Naive thymus-derived CD4-positive, alpha-beta T cell (primary cell): Measurements from ENCODE around the gene TNFAIP8L2. TPM values are rescaled to one million over a fixed set of nuclear protein-coding genes. Genes with fewer than 3 reads are reported as not detected.
"Not testable (repeated sequence)": the region's sequence is repeated elsewhere in the genome, so short reads cannot be mapped to it uniquely, and the experiment has no call there.

Source experiments
- ATAC-seq: fragments of 150-1000 bp; cut with Tn5 transposase; 2 replicates; pipeline ENCODE4 v1.10.0; 2021; ENCODE audit warnings: mild to moderate bottlenecking, moderate library complexity
- CTCF ChIA-PET: fragments of 350-600 bp; sonication (Branson Sonifier 250); formaldehyde crosslinking; loops from one replicate; lab custom pipeline; 2021; ENCODE audit warnings: antibody characterized with exemption; lab: Charles Lee
- POLR2A ChIA-PET: fragments of 350-600 bp; sonication (Branson Sonifier 250); formaldehyde crosslinking; loops from one replicate; lab custom pipeline; 2021; ENCODE audit warnings: antibody characterized with exemption, inconsistent platforms; lab: Charles Lee
- DNase-seq, 9 donors: peaks; one replicate each; pipeline versions ENCODE4 v3.0.0 to v3.0.0-alpha.2; 2020 to 2022; ENCODE audit warnings: mixed read lengths in 1 of 9
- H3K27ac ChIP-seq: one replicate; pipeline ENCODE4 v1.7.0; 2013; ENCODE audit warnings: mild to moderate bottlenecking, low read depth, low read length, moderate library complexity
- H3K27me3 ChIP-seq, 2 donors: one replicate each; pipeline ENCODE4 v1.7.0; 2013; ENCODE audit warnings: low read length in 2 of 2, mild to moderate bottlenecking in 2 of 2, moderate library complexity in 2 of 2; ENCODE audit not compliant: control insufficient read depth in 2 of 2, insufficient read depth in 2 of 2
- H3K36me3 ChIP-seq, 3 experiments: 1 replicate in 2 of 3; 2 replicates in 1 of 3; pipeline ENCODE4 v1.7.0; 2013; ENCODE audit warnings: low read length in 3 of 3, mild to moderate bottlenecking in 3 of 3, moderate library complexity in 1 of 3; ENCODE audit not compliant: insufficient read depth in 3 of 3, control insufficient read depth in 2 of 3
- H3K4me1 ChIP-seq, 2 donors: one replicate each; pipeline ENCODE4 v1.7.0; 2013; ENCODE audit warnings: low read length in 2 of 2, mild to moderate bottlenecking in 2 of 2, moderate library complexity in 1 of 2; ENCODE audit not compliant: control insufficient read depth in 2 of 2, insufficient read depth in 2 of 2
- H3K4me3 ChIP-seq: 2 replicates; pipeline ENCODE4 v1.7.0; 2013; ENCODE audit warnings: mild to moderate bottlenecking, low read length
- H3K9me3 ChIP-seq, 3 experiments: 1 replicate in 2 of 3; 2 replicates in 1 of 3; pipeline ENCODE4 v1.7.0; 2013; ENCODE audit warnings: low read length in 3 of 3; ENCODE audit not compliant: control insufficient read depth in 2 of 3
- H3K27ac Mint-ChIP-seq, 9 donors: one replicate each; pipeline ENCODE4 v1.8.0; 2020 to 2022; ENCODE audit warnings: mixed read lengths in 9 of 9, mild to moderate bottlenecking in 8 of 9, moderate library complexity in 5 of 9, inconsistent platforms in 2 of 9
- H3K27me3 Mint-ChIP-seq, 5 donors: one replicate each; pipeline ENCODE4 v1.8.0; 2021 to 2022; ENCODE audit warnings: mixed read lengths in 5 of 5, mild to moderate bottlenecking in 1 of 5
- H3K36me3 Mint-ChIP-seq, 5 donors: one replicate each; pipeline ENCODE4 v1.8.0; 2020 to 2022; ENCODE audit warnings: mixed read lengths in 5 of 5, mild to moderate bottlenecking in 3 of 5, inconsistent platforms in 1 of 5
- H3K4me1 Mint-ChIP-seq, 7 donors: one replicate each; pipeline ENCODE4 v1.8.0; 2020 to 2022; ENCODE audit warnings: mixed read lengths in 7 of 7, mild to moderate bottlenecking in 3 of 7, inconsistent platforms in 1 of 7
- H3K4me3 Mint-ChIP-seq, 10 donors: one replicate each; pipeline ENCODE4 v1.8.0; 2020 to 2022; ENCODE audit warnings: mild to moderate bottlenecking in 10 of 10, mixed read lengths in 10 of 10, moderate library complexity in 6 of 10, inconsistent platforms in 2 of 10
- H3K9me3 Mint-ChIP-seq, 11 donors: one replicate each; pipeline ENCODE4 v1.8.0; 2020 to 2022; ENCODE audit warnings: mixed read lengths in 11 of 11, mild to moderate bottlenecking in 4 of 11, inconsistent platforms in 1 of 11, moderate library complexity in 1 of 11
- intact Hi-C, 2 donors: fragments of 100-400 bp; cut with micrococcal nuclease; formaldehyde crosslinking; loops; one replicate each; pipeline ENCODE4 v1.15.1; 2023
- polyA plus RNA-seq, 2 donors: library from polyadenylated mRNA; unstranded; fragments of 300-500 nt; fragmentation: Illumina TruSeq; gene quantifications; one replicate each; pipeline ENCODE4 v1.2.3, GENCODE V29; 2021
- total RNA-seq, 6 experiments: library from RNA in 5 of 6; stranded (reverse) in 5 of 6; gene quantifications; 1 replicate in 5 of 6; 2 replicates in 1 of 6; pipeline ENCODE4 v1.2.3 and lab custom pipeline; 2021 to 2026

The TNFAIP8L2 gene
- total and polyA plus RNA-seq, 7 experiments from 2014 or later: 3.1 to 77.3 (median 37.6) TPM

DNA sequence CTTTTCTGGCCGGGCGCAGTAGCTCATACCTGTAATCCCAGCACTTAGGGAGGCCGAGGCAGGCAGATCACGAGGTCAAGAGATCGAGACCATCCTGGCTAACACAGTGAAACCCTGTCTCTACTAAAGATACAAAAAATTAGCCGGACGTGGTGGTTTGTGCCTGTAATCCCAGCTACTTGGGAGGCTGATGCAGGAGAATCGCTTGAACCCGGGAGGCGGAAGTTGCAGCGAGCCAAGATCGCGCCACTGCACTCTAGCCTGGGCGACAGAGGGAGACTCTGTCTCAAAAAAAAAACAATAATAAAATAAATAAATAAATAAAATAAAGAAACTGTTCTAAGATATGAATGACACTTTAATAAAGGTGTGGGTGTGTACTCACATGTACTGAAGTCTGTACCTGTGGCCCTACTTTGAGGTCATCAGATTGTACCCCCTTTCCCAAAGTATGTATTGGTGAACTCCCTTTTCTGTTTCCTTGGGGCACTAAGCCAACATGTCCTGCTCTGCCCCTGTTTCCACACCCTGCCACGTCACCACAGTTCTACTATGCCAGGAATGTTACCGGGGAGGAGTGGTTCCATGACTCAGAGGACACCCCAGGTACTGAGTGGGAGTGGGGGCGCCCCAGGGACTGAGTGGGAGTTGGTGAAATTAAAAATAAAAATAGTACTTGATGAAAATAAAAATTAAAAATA, 38.6 kb downstream of the TNFAIP8L2 start:
- H3K9me3 ChIP-seq, H3K4me3 ChIP-seq, ATAC-seq, H3K27ac ChIP-seq, DNase-seq, H3K9me3 Mint-ChIP-seq, H3K4me3 Mint-ChIP-seq, H3K27ac Mint-ChIP-seq, H3K36me3 ChIP-seq, intact Hi-C loops, H3K27me3 ChIP-seq: not testable (repeated sequence)
- CTCF ChIA-PET: interaction anchor here (1.0 kb wide), 1 partner anchor 57 kb away, joined by 5 read pairs; no protein-coding TSS in a partner anchor
- H3K27me3 Mint-ChIP-seq: peaks cover 0 to 14% (median 0%) of the 10 kb centered on the region in 5 donors
- POLR2A ChIA-PET: interaction anchor here (0.6 to 1.0 kb wide), 3 partner anchors 34 to 196 kb away, joined by 4 read pairs; no protein-coding TSS in a partner anchor
- H3K4me1 Mint-ChIP-seq: peaks cover 24 to 41% (median 38%) of the 10 kb centered on the region in 7 donors
- H3K36me3 Mint-ChIP-seq: peaks cover 0 to 15% (median 3%) of the 10 kb centered on the region in 5 donors
- H3K4me1 ChIP-seq: peaks cover 10 to 16% of the 10 kb centered on the region in 2 donors

DNA sequence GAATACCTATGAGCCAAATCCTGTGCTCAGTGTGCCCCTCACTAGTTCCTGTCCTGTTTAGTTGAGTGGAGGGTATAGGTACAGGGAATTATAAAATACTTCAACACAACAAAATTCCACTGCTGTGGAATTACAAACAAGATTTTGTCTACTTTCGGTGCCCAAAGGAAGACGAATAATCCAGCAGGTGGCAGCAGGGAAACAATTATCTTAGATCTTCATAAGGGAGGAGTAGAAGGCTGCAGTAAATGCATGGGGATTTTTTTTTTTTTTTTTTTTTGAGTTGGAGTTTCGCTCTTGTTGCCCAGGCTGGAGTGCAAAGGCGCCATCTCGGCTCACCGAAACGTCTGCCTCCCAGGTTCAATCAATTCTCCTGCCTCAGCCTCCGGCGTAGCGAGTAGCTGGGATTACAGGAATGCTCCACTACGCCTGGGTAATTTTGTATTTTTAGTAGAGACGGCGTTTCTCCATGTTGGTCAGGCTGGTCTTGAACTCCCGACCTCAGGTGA, 39.9 kb downstream of the TNFAIP8L2 start:
- H3K36me3 ChIP-seq: no peaks in the 10 kb centered on the region
- H3K27ac ChIP-seq: no peak overlapping the region
- no peaks in the 10 kb centered on the region for H3K9me3 ChIP-seq
- H3K4me3 ChIP-seq: no peak overlapping the region
- H3K27me3 ChIP-seq: no peaks in the 10 kb centered on the region
- POLR2A ChIA-PET: interaction anchor here (0.7 kb wide), 1 partner anchor 95 kb away, joined by 7 read pairs; no protein-coding TSS in a partner anchor
- peak overlapping the region in 9 of 10 donors; percentile 5 to 70 (median 44) for H3K4me3 Mint-ChIP-seq
- peaks cover 23 to 42% (median 37%) of the 10 kb centered on the region in 7 donors for H3K4me1 Mint-ChIP-seq
- intact Hi-C loops: loop anchor here (1.0 to 2.0 kb wide), 3 partner anchors 55 to 144 kb away; partner anchors contain the start of gene PI4KB (in 1 of the 2)
- peaks cover 10 to 11% of the 10 kb centered on the region in 2 donors for H3K4me1 ChIP-seq
- peaks cover 0 to 15% (median 3%) of the 10 kb centered on the region in 5 donors for H3K36me3 Mint-ChIP-seq
- CTCF ChIA-PET: interaction anchor here (0.6 kb wide), 1 partner anchor 172 kb away, joined by 4 read pairs; no protein-coding TSS in a partner anchor
- DNase-seq: peak in 7 of 9 donors; percentile 47 to 67 (median 60)
- H3K27ac Mint-ChIP-seq: peak overlapping the region in 3 of 9 donors; percentile 24 to 75 (median 43)
- peaks cover 0 to 14% (median 0%) of the 10 kb centered on the region in 5 donors for H3K27me3 Mint-ChIP-seq
- peak; percentile 31 for ATAC-seq
- H3K9me3 Mint-ChIP-seq: peaks cover 0 to 6% (median 0%) of the 10 kb centered on the region in 11 donors

DNA sequence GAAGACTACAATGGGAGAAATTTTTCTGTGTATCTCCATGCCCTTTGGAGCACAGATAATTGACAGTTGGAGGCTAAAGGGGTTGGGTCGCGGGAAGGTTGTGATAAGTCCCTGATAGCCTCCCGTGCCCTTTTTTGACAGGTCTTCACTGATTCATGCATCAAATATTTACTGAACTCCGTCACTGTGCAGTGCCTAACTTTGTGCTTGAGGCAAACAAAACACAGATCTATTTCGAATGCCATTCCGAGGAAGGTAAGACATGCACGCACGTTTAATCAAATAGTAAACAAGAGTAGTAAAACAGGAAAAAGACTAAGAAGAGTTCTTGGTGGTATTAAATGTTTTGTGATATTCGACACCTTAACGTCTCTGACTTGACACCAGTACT, 41.4 kb downstream of the TNFAIP8L2 start:
- H3K36me3 Mint-ChIP-seq: peaks cover 0 to 15% (median 4%) of the 10 kb centered on the region in 5 donors
- ATAC-seq: no peak
- CTCF ChIA-PET: interaction anchor here (1.1 kb wide), 1 partner anchor 142 kb away, joined by 3 read pairs; no protein-coding TSS in a partner anchor

DNA sequence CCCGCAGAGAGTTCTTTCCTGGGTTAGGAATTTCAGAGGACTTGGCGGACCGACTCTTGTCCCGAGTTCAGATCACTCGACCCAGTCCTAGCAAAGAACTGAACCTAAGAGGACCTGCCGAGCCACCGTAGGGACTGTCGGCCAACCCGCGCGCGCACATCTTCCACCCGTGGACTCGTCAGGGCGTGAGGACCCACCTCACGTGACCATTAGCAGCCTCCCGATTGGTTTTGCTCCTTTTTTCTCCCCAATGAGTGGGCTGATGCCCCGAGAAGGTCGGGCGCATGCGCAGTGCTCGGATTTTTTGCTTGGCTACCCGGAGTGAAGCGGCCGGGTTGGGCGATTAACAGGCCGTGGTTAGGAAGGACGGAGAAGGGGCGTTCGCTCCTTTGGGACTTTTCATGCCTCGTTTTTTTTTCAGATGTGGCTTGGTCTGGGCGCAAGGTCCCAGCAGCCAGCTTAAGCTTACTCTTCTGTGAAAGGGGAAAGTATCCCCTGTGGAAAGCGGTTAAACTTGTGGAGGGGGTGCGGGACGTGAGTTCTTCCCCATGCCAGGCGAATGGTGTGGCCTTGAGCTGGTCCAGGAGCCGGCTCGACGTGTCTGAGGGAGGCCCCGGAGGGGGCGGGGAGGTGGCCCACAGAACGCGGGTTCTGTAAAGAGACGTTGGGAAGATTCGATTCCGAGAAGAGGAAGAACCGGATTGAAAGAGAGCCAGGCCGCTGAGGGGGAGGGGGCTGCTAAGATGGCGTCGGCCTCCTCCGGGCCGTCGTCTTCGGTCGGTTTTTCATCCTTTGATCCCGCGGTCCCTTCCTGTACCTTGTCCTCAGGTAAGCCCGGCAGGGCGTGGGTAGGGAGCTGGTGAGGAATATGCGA, 42.0 kb downstream of the TNFAIP8L2 start, which contains the start of gene PIP5K1A:
Gene PIP5K1A (plus strand): TSS at position 299 of the 874 bp plus-strand sequence. CDS start 445 bp downstream, at position 744.
- no peaks in the 10 kb centered on the region for H3K9me3 ChIP-seq
- H3K27me3 Mint-ChIP-seq: peaks cover 0 to 12% (median 0%) of the 10 kb centered on the region in 5 donors
- peak; percentile 96 to 99 (median 97) for DNase-seq
- intact Hi-C loops: loop anchor here (1.0 to 2.0 kb wide), 13 partner anchors 8 to 564 kb away; partner anchors contain the start of genes LYSMD1 (in 2 of the 2), PSMB4 (in 2 of the 2), VPS72 (in 2 of the 2) and MRPL9 (in 1 of the 2)
- no peaks in the 10 kb centered on the region for H3K27me3 ChIP-seq
- peaks cover 0 to 10% (median 0%) of the 10 kb centered on the region in 3 experiments for H3K36me3 ChIP-seq
- ATAC-seq: peak; percentile 98
- POLR2A ChIA-PET: interaction anchor here (0.7 to 1.5 kb wide), 9 partner anchors 9 to 152 kb away, joined by 3 to 17 read pairs (median 3); partner anchors contain the start of genes VPS72 and ZNF687
- CTCF ChIA-PET: interaction anchor here (0.9 kb wide), 1 partner anchor 24 kb away, joined by 3 read pairs; no protein-coding TSS in a partner anchor
- H3K9me3 Mint-ChIP-seq: peaks cover 0 to 6% (median 0%) of the 10 kb centered on the region in 11 donors
- peak within 1 kb of the TSS; percentile 93 to 100 (median 98) for H3K4me3 Mint-ChIP-seq
- H3K27ac Mint-ChIP-seq: peak within 1 kb of the TSS; percentile 95 to 99 (median 98)
- H3K4me3 ChIP-seq: peak within 1 kb of the TSS; percentile 83
- H3K4me1 Mint-ChIP-seq: peaks cover 31 to 56% (median 46%) of the 10 kb centered on the region in 7 donors
- H3K4me1 ChIP-seq: peaks cover 11% of the 10 kb centered on the region in 2 donors
- peak within 1 kb of the TSS; percentile 88 for H3K27ac ChIP-seq
- peaks cover 0 to 15% (median 4%) of the 10 kb centered on the region in 5 donors for H3K36me3 Mint-ChIP-seq

More for the DNA sequence above, 41.4 kb downstream of the TNFAIP8L2 start:
- Mint-ChIP-seq H3K4me3 (peak overlapping the region; percentile 93 to 100 (median 98)), H3K9me3 (peaks cover 0 to 6% (median 0%) of the 10 kb centered on the region in 11 donors), H3K27me3 (peaks cover 0 to 13% (median 0%) of the 10 kb centered on the region in 5 donors), H3K27ac (peak overlapping the region; percentile 95 to 99 (median 98)), H3K4me1 (peaks cover 31 to 53% (median 46%) of the 10 kb centered on the region in 7 donors)
- intact Hi-C loops: loop anchor here (1.0 to 2.0 kb wide), 14 partner anchors 8 to 565 kb away; partner anchors contain the start of genes LYSMD1 (in 2 of the 2), PSMB4 (in 2 of the 2), VPS72 (in 2 of the 2) and MRPL9 (in 1 of the 2)
- H3K36me3 ChIP-seq: peaks cover 0 to 7% (median 0%) of the 10 kb centered on the region in 3 experiments
- POLR2A ChIA-PET: no interaction called here
- DNase-seq: no peak
- H3K4me3 ChIP-seq: peak overlapping the region; percentile 83
- peak overlapping the region; percentile 88 for H3K27ac ChIP-seq
- no peaks in the 10 kb centered on the region for H3K27me3 ChIP-seq
- no peaks in the 10 kb centered on the region for H3K9me3 ChIP-seq
- peaks cover 11% of the 10 kb centered on the region in 2 donors for H3K4me1 ChIP-seq

DNA sequence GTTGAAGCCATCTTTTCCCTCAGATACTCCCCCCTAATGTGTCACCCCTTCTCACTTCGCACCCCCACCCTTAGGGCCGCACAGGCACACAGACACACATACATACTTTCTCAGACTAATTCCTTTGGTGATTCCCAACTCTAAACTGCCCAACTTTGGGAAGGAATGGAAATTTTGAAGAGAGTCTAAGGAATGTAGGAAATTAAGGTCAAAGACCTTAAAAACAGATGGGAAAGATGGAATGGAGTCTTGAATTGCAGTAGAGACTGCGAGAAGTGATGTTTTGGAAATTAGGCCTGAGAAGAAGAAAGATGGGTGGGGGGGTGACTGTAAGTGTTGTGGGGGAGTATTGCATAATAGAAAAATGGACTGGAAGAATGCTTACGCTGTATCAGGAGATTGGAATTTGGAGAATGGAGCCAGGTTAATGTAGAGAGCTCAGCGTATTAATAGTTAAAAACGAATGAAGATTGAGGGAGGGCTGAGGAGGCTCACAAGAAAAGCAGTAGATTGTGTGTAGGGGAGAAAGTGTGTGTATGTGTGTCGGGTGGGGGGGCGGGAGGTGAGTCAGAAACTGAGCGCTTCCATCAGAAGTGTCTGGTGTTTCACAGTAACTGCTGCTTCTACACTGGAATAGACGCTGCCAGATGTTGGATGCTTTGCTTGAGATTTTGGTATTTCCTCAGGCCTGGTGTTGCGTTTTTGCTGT, 43.6 kb downstream of the TNFAIP8L2 start:
- Histone ChIP-seq H3K27me3 (no peaks in the 10 kb centered on the region), H3K9me3 (no peaks in the 10 kb centered on the region), H3K4me1 (peaks cover 11% of the 10 kb centered on the region in 2 donors), H3K27ac (peak overlapping the region; percentile 88), H3K4me3 (peak overlapping the region; percentile 83), H3K36me3 (peaks cover 0 to 12% (median 0%) of the 10 kb centered on the region in 3 experiments)
- intact Hi-C loops: loop anchor here (2.0 kb wide), 4 partner anchors 35 to 563 kb away; partner anchors contain the start of genes LYSMD1 (in 1 of the 2), MRPL9 (in 1 of the 2), PSMB4 (in 1 of the 2) and TNFAIP8L2 (in 1 of the 2)
- ATAC-seq: no peak
- CTCF ChIA-PET: interaction anchor here (0.6 to 1.0 kb wide), 3 partner anchors 25 to 667 kb away, joined by 3 to 11 read pairs (median 3); no protein-coding TSS in a partner anchor
- Mint-ChIP-seq H3K27ac (peak overlapping the region; percentile 95 to 99 (median 98)), H3K36me3 (peaks cover 0 to 17% (median 5%) of the 10 kb centered on the region in 5 donors), H3K4me3 (peak overlapping the region; percentile 93 to 100 (median 98)), H3K4me1 (peaks cover 39 to 69% (median 54%) of the 10 kb centered on the region in 7 donors), H3K9me3 (peaks cover 0 to 6% (median 0%) of the 10 kb centered on the region in 11 donors), H3K27me3 (peaks cover 0 to 6% (median 0%) of the 10 kb centered on the region in 5 donors)
- POLR2A ChIA-PET: interaction anchor here (0.6 to 1.2 kb wide), 6 partner anchors 41 to 203 kb away, joined by 3 to 4 read pairs (median 4); partner anchors contain the start of genes GABPB2 and TNFAIP8L2
- DNase-seq: peak in 1 of 9 donors; percentile 24
